OCI-LY3 (cell line): ENCODE results near the gene PDK1.

Source experiments
- EZH2phosphoT487 ChIP-seq: fragments of 200-600 bp; shearing (Covaris generic); IDR thresholded peaks from 2 replicates; pipeline ENCODE4 v1.6.1; 2018; ENCODE audit warnings: antibody characterized with exemption, mixed run types, low read depth
- TF ChIP-seq, protein P1 (sequence below): fragments of 200-600, 300-600 bp; sonication (generic); IDR thresholded peaks from 2 replicates; pipeline ENCODE4 v1.5.1; 2014; ENCODE audit warnings: antibody characterized with exemption, low read length, low read depth

DNA sequence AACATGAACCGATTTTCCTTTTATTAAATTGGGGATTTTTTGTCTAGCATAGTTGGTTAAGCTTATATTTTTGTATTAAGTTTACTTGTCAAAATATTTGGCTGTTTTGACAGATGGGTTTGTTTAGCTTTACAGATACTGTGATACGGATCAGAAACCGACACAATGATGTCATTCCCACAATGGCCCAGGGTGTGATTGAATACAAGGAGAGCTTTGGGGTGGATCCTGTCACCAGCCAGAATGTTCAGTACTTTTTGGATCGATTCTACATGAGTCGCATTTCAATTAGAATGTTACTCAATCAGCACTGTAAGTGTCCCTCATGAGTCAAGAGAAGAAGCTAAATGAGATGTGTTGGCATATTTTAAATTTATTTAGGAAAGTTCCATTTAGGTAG lies 8.5 kb downstream of the PDK1 start:
- TF ChIP-seq, protein P1, sequence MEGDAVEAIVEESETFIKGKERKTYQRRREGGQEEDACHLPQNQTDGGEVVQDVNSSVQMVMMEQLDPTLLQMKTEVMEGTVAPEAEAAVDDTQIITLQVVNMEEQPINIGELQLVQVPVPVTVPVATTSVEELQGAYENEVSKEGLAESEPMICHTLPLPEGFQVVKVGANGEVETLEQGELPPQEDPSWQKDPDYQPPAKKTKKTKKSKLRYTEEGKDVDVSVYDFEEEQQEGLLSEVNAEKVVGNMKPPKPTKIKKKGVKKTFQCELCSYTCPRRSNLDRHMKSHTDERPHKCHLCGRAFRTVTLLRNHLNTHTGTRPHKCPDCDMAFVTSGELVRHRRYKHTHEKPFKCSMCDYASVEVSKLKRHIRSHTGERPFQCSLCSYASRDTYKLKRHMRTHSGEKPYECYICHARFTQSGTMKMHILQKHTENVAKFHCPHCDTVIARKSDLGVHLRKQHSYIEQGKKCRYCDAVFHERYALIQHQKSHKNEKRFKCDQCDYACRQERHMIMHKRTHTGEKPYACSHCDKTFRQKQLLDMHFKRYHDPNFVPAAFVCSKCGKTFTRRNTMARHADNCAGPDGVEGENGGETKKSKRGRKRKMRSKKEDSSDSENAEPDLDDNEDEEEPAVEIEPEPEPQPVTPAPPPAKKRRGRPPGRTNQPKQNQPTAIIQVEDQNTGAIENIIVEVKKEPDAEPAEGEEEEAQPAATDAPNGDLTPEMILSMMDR, result no peak
- no peak for TF ChIP-seq EZH2phosphoT487
